IMR-90 (cell line): ENCODE results near the gene ACSS3. TPM values are rescaled to one million over a fixed set of nuclear protein-coding genes. Genes with fewer than 3 reads are reported as not detected.
"Not testable (repeated sequence)": the region's sequence is repeated elsewhere in the genome, so short reads cannot be mapped to it uniquely, and the experiment has no call there.

Source experiments
- ATAC-seq: fragments of 200-7000 bp; cut with Tn5 transposase; 2 replicates; pipeline ENCODE4 v1.9.1; 2020; ENCODE audit warnings: low read depth, mild to moderate bottlenecking, moderate library complexity
- BruUV-seq: library from RNA; stranded (reverse); fragments of 400-500 nt; replicated peaks from 2 replicates; lab custom pipeline; 2021; lab: Mats Ljungman, UMichigan
- CTCF ChIA-PET: fragments of 300-600 bp; formaldehyde crosslinking; extraction: SDS; loops from one replicate; lab custom pipeline; 2021; ENCODE audit warnings: antibody characterized with exemption; lab: Yijun Ruan, JAX
- POLR2A ChIA-PET: fragments of 300-600 bp; sonication (Branson Sonifier 250); formaldehyde crosslinking; loops from one replicate; lab custom pipeline; 2022; ENCODE audit warnings: antibody characterized with exemption; ENCODE audit not compliant: unreplicated experiment; lab: Charles Lee
- DNase-seq: peaks from one replicate; pipeline ENCODE4 v3.0.0; 2013
- H2AFZ ChIP-seq: replicated peaks from 2 replicates; pipeline ENCODE3; 2013; ENCODE audit warnings: low read length, mild to moderate bottlenecking; ENCODE audit not compliant: poor library complexity
- H2AK5ac ChIP-seq: 2 replicates; pipeline ENCODE4 v1.6.1; 2013; ENCODE audit warnings: low read depth, low read length, inconsistent platforms
- H2AK9ac ChIP-seq: replicated peaks from 2 replicates; pipeline ENCODE3; 2013; ENCODE audit warnings: mild to moderate bottlenecking, low read depth, low read length, moderate library complexity; ENCODE audit not compliant: poor library complexity
- H2BK120ac ChIP-seq: 2 replicates; pipeline ENCODE4 v1.6.1; 2013; ENCODE audit warnings: low read depth, low read length, inconsistent platforms
- H2BK15ac ChIP-seq: 3 replicates; pipeline ENCODE4 v1.6.1; 2013; ENCODE audit warnings: low read depth, low read length, inconsistent platforms
- H2BK20ac ChIP-seq: 2 replicates; pipeline ENCODE4 v1.6.1; 2013; ENCODE audit warnings: low read depth, mild to moderate bottlenecking, inconsistent platforms, low read length, moderate library complexity
- H2BK5ac ChIP-seq: 2 replicates; pipeline ENCODE4 v1.6.1; 2013; ENCODE audit warnings: mild to moderate bottlenecking, low read depth, low read length, inconsistent platforms; ENCODE audit not compliant: poor library complexity, severe bottlenecking
- H3K14ac ChIP-seq: replicated peaks from 2 replicates; pipeline ENCODE4 v1.6.1; 2013; ENCODE audit warnings: low read depth, low read length, inconsistent platforms
- H3K18ac ChIP-seq: 2 replicates; pipeline ENCODE4 v1.6.1; 2013; ENCODE audit warnings: low read depth, low read length, control low read depth
- H3K23ac ChIP-seq: 2 replicates; pipeline ENCODE4 v1.6.1; 2013; ENCODE audit warnings: low read depth, low read length, inconsistent platforms
- H3K27ac ChIP-seq: 2 replicates; pipeline ENCODE4 v1.5.1; 2013; ENCODE audit warnings: mild to moderate bottlenecking, control low read depth, low read length; ENCODE audit not compliant: insufficient read depth
- H3K27me3 ChIP-seq: 2 replicates; pipeline ENCODE4 v1.6.1; 2013; ENCODE audit warnings: low read length; ENCODE audit not compliant: control insufficient read depth, insufficient read depth
- H3K36me3 ChIP-seq: 2 replicates; pipeline ENCODE4 v1.6.1; 2013; ENCODE audit warnings: low read length, mixed read lengths; ENCODE audit not compliant: control insufficient read depth, insufficient read depth
- H3K4ac ChIP-seq: 2 replicates; pipeline ENCODE4 v1.6.1; 2013; ENCODE audit warnings: low read depth, low read length, inconsistent platforms
- H3K4me1 ChIP-seq: 2 replicates; pipeline ENCODE4 v1.6.1; 2013; ENCODE audit warnings: low read length, mixed read lengths; ENCODE audit not compliant: control insufficient read depth, insufficient read depth
- H3K4me2 ChIP-seq: 2 replicates; pipeline ENCODE4 v1.6.1; 2013; ENCODE audit warnings: low read depth, mild to moderate bottlenecking, control low read depth, low read length, moderate library complexity
- H3K4me3 ChIP-seq: 2 replicates; pipeline ENCODE4 v1.5.1; 2013; ENCODE audit warnings: low read depth, mild to moderate bottlenecking, control low read depth, low read length, moderate library complexity; ENCODE audit not compliant: insufficient read depth
- H3K56ac ChIP-seq: 2 replicates; pipeline ENCODE4 v1.6.1; 2013; ENCODE audit warnings: low read length, inconsistent platforms; ENCODE audit not compliant: insufficient read depth; ENCODE audit errors: extremely low read depth
- H3K79me1 ChIP-seq, 2 experiments: 2 replicates each; pipeline ENCODE4 v1.6.1; 2013; ENCODE audit warnings: low read length in 2 of 2, inconsistent platforms in 1 of 2, low read depth in 1 of 2
- H3K9ac ChIP-seq: 2 replicates; pipeline ENCODE4 v1.6.1; 2013; ENCODE audit warnings: low read depth, low read length, control low read depth
- H3K9me1 ChIP-seq: 2 replicates; pipeline ENCODE4 v1.6.1; 2013; ENCODE audit warnings: low read length, inconsistent platforms; ENCODE audit not compliant: insufficient read depth
- H3K9me3 ChIP-seq: 2 replicates; pipeline ENCODE4 v1.6.1; 2013; ENCODE audit warnings: low read length; ENCODE audit not compliant: control insufficient read depth, insufficient read depth
- H4K20me1 ChIP-seq: 2 replicates; pipeline ENCODE4 v1.6.1; 2013; ENCODE audit warnings: low read length, inconsistent platforms; ENCODE audit not compliant: insufficient read depth
- H4K5ac ChIP-seq: 2 replicates; pipeline ENCODE4 v1.6.1; 2013; ENCODE audit warnings: mild to moderate bottlenecking, low read depth, low read length, control low read depth
- H4K8ac ChIP-seq, 2 experiments: 2 replicates each; pipeline ENCODE4 v1.6.1; 2013; ENCODE audit warnings: low read depth in 2 of 2, low read length in 2 of 2, control low read depth in 1 of 2, inconsistent platforms in 1 of 2
- H4K91ac ChIP-seq: 2 replicates; pipeline ENCODE4 v1.6.1; 2013; ENCODE audit warnings: low read depth, low read length, inconsistent platforms; ENCODE audit not compliant: insufficient read depth
- BHLHE40 ChIP-seq: fragments of 150-350 bp; IDR thresholded peaks from 2 replicates; pipeline ENCODE4 v1.6.1; 2016; ENCODE audit warnings: mild to moderate bottlenecking, low read depth, low read length
- CEBPB ChIP-seq: IDR thresholded peaks from 2 replicates; pipeline ENCODE4 v1.6.1; 2012; ENCODE audit warnings: low read depth, low read length, improper control_type of control experiment
- ELK1 ChIP-seq: fragments of 150-350 bp; IDR thresholded peaks from 2 replicates; pipeline ENCODE4 v1.6.1; 2016; ENCODE audit warnings: low read depth, mild to moderate bottlenecking, low read length, moderate library complexity, borderline replicate concordance
- MAZ ChIP-seq: IDR thresholded peaks from 2 replicates; pipeline ENCODE4 v1.6.1; 2012; ENCODE audit warnings: low read depth, mild to moderate bottlenecking, low read length, improper control_type of control experiment, moderate library complexity, borderline replicate concordance
- NFE2L2 ChIP-seq: fragments of 150-350 bp; IDR thresholded peaks from 2 replicates; pipeline ENCODE4 v1.6.1; 2016; ENCODE audit warnings: low read depth, mild to moderate bottlenecking, low read length
- POLR2A ChIP-seq: IDR thresholded peaks from 2 replicates; pipeline ENCODE4 v1.6.1; 2012; ENCODE audit warnings: mild to moderate bottlenecking, low read depth, low read length
- RAD21 ChIP-seq: IDR thresholded peaks from 2 replicates; pipeline ENCODE4 v1.6.1; 2012; ENCODE audit warnings: low read length, improper control_type of control experiment
- USF2 ChIP-seq: fragments of 150-350 bp; IDR thresholded peaks from 2 replicates; pipeline ENCODE4 v1.6.1; 2017; ENCODE audit warnings: mild to moderate bottlenecking, antibody characterized with exemption, low read length, low read depth
- WGBS, 2 experiments: methylation state at CpG; one replicate each; pipeline versions ENCODE4 v1.1.5 to v1.1.7; 2013; ENCODE audit warnings: missing lambda C conversion rate in 2 of 2; ENCODE audit not compliant: insufficient read length in 1 of 2; ENCODE audit errors: extremely low coverage in 2 of 2; 5-methylcytosine and 5-hydroxymethylcytosine counted together
- dilution Hi-C: fragments of 300-500 bp; cut with HindIII; formaldehyde crosslinking; loops from one replicate; pipeline ENCODE4 v1.14.3; 2018; ENCODE audit warnings: low sequenced_read_pairs; ENCODE audit not compliant: unreplicated experiment
- in situ Hi-C: fragments of 300-500 bp; cut with MboI; formaldehyde crosslinking; loops from 3 replicates; pipeline ENCODE4 v1.14.3; 2019; ENCODE audit warnings: low sequenced_read_pairs, inconsistent platforms, mixed read lengths
- intact Hi-C: fragments of 100-400 bp; cut with micrococcal nuclease; formaldehyde crosslinking; loops from 2 replicates; pipeline ENCODE4 v1.10.0; 2022
- polyA plus RNA-seq, 3 experiments: library from polyadenylated mRNA; depleted of rRNA; stranded (reverse); fragments of >200 nt; gene quantifications; 2 replicates each; pipeline ENCODE4 v1.2.3, GENCODE V29; 2012; ENCODE audit warnings: low replicate concordance in 1 of 3
- total RNA-seq: library from RNA; depleted of rRNA; stranded (reverse); fragments of >200 nt; gene quantifications from 2 replicates; pipeline ENCODE4 v1.2.3, GENCODE V29; 2012

ACSS3 gene
- total and polyA plus RNA-seq, 2 of the 4 experiments (the other 2 are of a cell fraction) = 0.84 to 2.0 TPM

- POLR2A ChIA-PET = no interaction called here
- TF ChIP-seq NFE2L2 = no peak
- no peak for TF ChIP-seq POLR2A
- no peak for TF ChIP-seq USF2
- TF ChIP-seq ELK1 = no peak
- no peak for TF ChIP-seq RAD21
- no peak for TF ChIP-seq MAZ
- TF ChIP-seq BHLHE40 = no peak
- TF ChIP-seq CEBPB = no peak
- no peak overlapping the region for H4K5ac ChIP-seq
- no peak overlapping the region for H3K4ac ChIP-seq
- H3K56ac ChIP-seq = no peak overlapping the region
- H3K79me1 ChIP-seq = no peaks in the 10 kb centered on the region
- H3K36me3 ChIP-seq = no peaks in the 10 kb centered on the region
- H3K23ac ChIP-seq = no peak overlapping the region
- BruUV-seq = no TSS peak
- DNase-seq (no peak), ATAC-seq (no peak)
- in situ Hi-C loops = no loop called here
- H3K27me3 ChIP-seq = no peaks in the 10 kb centered on the region
- no peak overlapping the region for H2BK5ac ChIP-seq
- H3K4me3 ChIP-seq = no peak overlapping the region
- no peak overlapping the region for H4K8ac ChIP-seq
- dilution Hi-C loops = no loop called here
- H4K91ac ChIP-seq = no peak overlapping the region
- H3K4me1 ChIP-seq = no peaks in the 10 kb centered on the region
- H3K9ac ChIP-seq = no peak overlapping the region
- H2BK20ac ChIP-seq = no peak overlapping the region
- no peak overlapping the region for H2BK120ac ChIP-seq
- H2AK9ac ChIP-seq = no peak overlapping the region
- no peak overlapping the region for H3K27ac ChIP-seq
- no peaks in the 10 kb centered on the region for H3K9me3 ChIP-seq
- H3K4me2 ChIP-seq = no peak overlapping the region
- no peaks in the 10 kb centered on the region for H3K9me1 ChIP-seq
- H2BK15ac ChIP-seq = no peak overlapping the region
- intact Hi-C loops = no loop called here
- no peak overlapping the region for H2AFZ ChIP-seq
- no peak overlapping the region for H3K14ac ChIP-seq
- CTCF ChIA-PET = no interaction called here
- no peaks in the 10 kb centered on the region for H4K20me1 ChIP-seq
- no peak overlapping the region for H2AK5ac ChIP-seq
- no peak overlapping the region for H3K18ac ChIP-seq
Measured at GRCh38 chr12:81114226-81114625, 36.3 kb downstream of the ACSS3 start.

GRCh38 chr12:81119069-81119468 is 41.2 kb downstream of the ACSS3 start:
- H3K14ac ChIP-seq, H3K27me3 ChIP-seq, H2BK120ac ChIP-seq, POLR2A ChIA-PET, intact Hi-C loops, H2BK15ac ChIP-seq, ATAC-seq, H4K20me1 ChIP-seq, H3K9me3 ChIP-seq, H3K36me3 ChIP-seq, H3K9ac ChIP-seq, H3K4me3 ChIP-seq, H3K4me2 ChIP-seq, H3K4ac ChIP-seq, H2AFZ ChIP-seq, DNase-seq, H2BK5ac ChIP-seq, H2BK20ac ChIP-seq, H4K8ac ChIP-seq, H3K18ac ChIP-seq, H2AK9ac ChIP-seq, in situ Hi-C loops, H4K91ac ChIP-seq, H4K5ac ChIP-seq, H3K9me1 ChIP-seq, H2AK5ac ChIP-seq, H3K27ac ChIP-seq, H3K79me1 ChIP-seq, H3K56ac ChIP-seq, dilution Hi-C loops, H3K23ac ChIP-seq, BruUV-seq, H3K4me1 ChIP-seq: not testable (repeated sequence)
- CTCF ChIA-PET = interaction anchor here (1.5 kb wide), 1 partner anchor 10 kb away, joined by 4 read pairs; no protein-coding TSS in a partner anchor
- WGBS, 2 experiments = 100% methylated on average over 1 of the region's 3 CpGs; no CpG with 5 or more reads in 1 of the 2 experiments
